ENCODE results near the gene ZNF519.
"Not testable (repeated sequence)": the region's sequence is repeated elsewhere in the genome, so short reads cannot be mapped to it uniquely, and the experiment has no call there.

ZNF519 gene

DNA sequence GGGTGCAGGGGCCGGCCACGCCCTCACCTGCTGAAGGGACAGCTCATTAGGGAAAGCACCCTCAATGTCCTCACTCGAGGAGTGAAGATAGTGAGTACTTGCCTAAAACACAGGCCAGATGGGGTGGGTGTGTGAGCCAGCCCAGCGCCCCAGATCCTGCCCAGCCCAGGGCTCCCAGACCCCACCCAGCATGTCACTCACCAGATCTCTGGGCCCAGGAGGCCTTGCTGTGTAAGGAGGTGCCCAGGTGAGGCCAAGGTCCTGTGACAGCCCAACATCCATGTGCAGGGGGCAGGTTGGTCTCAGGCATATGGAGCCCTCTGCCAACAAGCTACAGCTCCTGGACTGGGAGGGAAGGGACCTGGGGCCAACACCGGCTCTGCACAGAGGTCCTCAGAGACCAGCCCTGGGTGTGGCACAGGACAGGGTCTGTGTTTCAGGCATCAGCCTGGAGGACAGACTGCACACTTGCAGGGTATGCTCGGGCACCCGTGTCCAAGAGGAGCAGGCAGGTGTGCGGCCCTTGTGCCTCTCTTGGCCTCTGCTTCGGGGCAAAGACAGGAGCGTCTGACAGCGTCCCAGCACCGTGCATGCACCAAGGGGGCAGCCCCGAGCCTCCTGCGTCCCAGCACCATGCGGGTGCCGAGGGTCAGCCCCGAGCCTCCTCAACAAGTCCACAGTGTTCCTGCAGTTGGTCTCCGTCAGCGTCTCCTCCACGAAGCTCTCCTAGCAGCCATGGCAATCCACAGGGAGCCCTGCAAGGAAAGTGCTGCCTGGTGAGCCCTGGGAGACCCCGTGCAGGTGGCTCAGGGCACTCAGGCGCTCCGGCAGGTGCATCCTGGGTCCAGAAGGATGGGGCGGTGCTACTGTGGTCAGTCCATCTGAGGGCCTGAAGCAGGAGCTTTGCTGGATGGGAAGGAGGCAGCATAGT lies 16.0 kb upstream of the ZNF519 start:
- DNase-seq (ENCODE audit: low spot score) = not testable (repeated sequence)

DNA sequence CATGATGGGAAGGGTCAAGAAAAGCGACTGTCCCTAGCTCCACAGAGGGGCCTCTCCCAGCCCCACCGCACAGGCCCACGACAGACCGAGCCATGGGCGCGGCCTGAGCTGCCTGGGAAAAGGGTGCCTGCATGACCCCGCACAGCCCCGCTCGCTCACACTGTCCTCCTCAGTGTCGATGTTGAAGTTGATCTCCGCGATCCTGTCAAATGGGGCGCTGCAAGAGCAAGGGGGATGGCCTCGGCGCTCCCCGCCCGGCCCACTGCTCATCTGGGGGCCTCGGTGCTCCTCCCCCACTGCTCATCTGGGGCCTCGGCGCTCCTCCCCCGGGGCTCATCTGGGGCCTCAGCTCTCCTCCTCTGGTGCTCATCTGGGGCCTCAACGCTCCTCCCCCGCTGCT lies 14.5 kb upstream of the ZNF519 start:
- DNase-seq (ENCODE audit: low spot score) = not testable (repeated sequence)

DNA sequence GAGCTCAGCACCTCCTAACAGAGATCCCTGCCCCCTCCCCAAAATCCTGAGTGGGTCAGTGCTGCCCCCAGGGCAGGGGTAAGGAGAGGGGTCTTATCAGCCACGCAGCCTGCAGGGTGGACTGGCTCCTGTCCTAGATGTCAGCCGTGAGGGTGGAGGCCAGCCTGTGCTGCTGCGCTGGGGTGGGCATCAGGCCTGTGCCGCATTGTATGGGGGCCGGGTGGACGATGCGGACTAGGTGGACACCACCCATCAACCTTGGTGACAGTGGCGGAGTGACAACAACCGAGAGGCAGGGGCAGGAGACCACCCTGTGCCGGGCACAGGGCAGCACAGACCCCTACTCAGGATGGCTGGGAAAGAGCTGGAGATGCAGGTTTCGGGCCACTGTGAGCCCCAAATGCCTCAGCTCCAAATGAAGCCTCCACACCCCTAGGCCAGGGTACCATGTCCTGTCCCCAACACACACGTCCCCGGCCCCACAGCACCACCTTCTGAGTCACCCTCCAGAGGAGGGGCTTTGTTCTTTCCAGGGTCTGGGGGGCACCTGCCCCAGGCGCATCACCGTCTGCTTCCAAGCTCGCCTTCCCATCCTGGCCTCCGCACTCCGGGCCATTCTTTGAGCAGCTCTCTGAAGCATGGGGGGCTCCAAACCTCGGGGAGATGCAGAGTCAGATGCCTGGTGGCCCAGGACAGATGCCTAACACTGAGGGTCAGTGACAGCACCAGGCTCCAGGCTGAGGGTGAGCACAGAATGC lies 13.5 kb upstream of the ZNF519 start:
- DNase-seq (ENCODE audit: low spot score) = not testable (repeated sequence)

DNA sequence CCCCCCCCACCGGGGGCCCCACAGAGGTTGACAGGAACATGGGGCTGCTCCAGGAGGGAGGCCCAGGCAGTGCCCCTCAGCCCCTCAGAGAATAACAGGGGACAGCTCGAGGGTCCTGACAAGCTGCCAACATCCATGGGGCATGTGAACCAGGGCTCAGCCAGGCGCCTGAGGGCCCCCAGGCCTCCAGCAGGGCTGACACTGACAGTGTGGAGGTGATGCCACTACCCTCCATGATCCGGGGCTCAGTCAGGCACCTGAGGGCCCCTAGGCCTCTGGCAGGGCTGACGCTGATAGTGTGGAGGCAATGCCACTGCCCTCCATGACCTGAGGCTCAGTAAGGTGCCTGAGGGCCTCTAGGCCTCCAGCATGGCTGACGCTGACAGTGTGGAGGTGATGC lies 12.8 kb upstream of the ZNF519 start:
- DNase-seq (ENCODE audit: low spot score) = not testable (repeated sequence)

DNA sequence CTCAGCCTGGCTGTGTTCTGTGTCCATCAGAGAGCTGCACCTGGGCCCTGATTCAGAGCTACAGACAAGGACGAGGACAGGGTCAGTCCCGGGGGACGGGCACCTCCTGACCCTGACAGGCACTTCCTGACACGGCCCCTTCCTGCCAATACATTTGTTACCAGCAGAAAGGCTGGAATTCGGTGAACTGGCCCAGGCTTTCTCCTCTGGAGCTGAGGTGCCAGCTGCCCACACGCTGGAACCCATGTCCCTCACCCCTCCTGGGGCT lies 12.3 kb upstream of the ZNF519 start:
- DNase-seq (ENCODE audit: low spot score) = no peak

DNA sequence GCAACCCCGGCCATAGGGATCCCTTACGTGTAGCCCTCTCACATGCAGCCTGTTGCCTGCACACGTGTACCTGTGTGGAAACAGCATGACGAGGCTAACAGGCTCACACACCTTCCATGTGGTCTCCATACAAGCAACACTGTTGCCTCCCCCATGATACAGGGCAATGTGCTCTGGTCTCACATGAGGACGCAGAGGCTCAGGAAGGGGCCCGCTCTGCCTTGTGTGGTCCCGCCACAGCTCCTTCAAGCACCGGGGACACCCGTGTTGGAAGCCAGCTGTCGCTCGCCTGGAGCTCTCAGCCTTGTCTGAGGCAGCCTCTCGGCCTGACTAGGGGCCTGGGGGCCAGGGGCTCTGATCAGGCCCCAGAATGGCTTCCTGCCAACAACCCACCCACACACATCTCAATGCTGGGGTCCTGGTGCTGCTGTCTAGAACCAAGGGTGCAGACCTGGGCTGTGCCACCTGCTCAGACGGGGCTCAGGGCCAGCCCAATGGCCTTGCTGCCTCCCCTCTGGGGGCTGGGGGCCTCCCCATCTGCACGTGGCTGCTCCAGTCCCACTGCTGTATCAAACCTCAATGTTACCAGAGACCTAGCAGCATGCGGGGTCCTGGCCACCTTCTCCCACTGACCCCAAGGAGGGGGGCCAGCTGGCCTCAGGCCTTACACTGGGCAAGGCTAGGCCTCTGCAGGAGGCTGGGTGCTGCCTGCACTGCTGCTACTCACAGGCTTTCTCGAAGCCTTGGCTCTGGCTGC lies 11.8 kb upstream of the ZNF519 start:
- not testable (repeated sequence) for DNase-seq (ENCODE audit: low spot score)

DNA sequence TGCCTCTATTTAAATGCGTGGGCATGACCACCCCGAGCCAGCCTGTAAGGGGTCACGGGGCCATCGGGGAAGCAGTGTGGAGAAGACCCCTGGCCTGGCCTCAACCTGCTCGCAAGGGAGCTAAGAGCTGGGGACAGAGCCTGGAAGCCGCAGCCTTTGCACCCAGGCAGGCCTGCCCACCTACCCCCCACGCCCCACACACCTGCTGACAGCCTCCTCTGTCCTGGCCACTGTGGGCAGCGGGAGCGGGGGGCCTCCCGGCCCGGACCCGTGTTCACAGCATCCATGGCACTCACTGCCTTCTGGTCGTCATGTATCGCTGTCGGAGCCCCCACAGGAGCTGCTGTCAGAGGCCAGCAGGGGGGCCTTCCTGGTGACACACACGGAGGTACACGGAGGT lies 11.2 kb upstream of the ZNF519 start:
- DNase-seq (ENCODE audit: low spot score) = not testable (repeated sequence)

DNA sequence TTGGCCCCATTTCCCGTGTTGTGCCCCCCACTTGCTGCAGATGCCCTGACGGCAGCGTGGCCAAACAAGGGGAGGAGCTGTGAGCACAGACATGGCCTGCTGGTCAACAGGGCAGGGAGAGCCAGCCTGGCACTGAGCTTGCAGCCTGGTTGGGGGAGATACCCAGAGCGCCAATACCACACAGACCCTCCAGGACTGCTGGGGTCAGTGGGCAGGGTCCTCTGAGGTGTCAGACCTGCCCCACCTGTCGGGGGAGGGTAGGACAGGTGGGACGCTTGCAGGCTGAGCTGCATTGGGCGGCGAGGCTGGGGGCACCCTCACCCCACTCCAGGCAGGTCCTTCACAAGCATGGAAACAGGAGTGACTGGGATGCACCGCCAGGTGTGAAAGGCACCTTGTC lies 9.9 kb upstream of the ZNF519 start:
- DNase-seq (ENCODE audit: low spot score) = not testable (repeated sequence)

DNA sequence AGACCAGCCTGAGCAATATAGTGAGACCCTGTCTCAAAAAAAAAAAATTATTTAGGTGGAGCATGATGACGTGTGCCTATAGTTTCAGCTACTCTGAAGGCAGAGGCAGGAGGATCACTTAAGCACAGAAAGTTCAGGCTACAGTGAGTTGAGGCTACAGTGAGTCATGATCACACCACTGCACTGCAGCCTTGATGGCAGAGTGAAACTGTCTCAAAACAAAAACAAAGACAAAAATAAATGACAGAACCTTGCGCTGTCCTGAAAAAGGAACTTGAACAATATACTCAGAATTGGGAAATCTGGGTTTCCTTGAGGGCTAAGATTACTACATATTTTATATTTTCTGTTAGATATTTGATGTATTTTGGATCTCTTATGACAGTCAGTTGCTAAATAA lies 7.3 kb upstream of the ZNF519 start:
- DNase-seq (ENCODE audit: low spot score) = not testable (repeated sequence)

DNA sequence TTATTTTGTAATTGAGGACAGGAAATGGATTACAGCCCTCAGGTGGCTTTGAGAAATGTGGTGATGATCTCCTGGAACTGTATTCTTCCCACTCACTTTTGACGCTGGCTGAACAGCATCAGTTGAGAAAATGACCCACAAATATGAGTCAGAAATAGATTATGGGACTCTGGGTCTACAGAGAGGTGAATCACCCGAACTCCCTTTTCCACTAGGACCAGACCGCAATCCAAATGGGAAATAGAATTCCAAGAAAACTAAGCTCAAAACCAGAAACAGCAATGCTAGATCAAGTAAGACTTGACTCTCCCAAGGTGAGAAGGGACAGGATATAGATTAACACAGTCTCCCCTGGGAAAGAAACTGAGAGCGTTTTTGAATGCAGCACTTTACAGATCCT lies 5.7 kb upstream of the ZNF519 start:
- not testable (repeated sequence) for DNase-seq (ENCODE audit: low spot score)

DNA sequence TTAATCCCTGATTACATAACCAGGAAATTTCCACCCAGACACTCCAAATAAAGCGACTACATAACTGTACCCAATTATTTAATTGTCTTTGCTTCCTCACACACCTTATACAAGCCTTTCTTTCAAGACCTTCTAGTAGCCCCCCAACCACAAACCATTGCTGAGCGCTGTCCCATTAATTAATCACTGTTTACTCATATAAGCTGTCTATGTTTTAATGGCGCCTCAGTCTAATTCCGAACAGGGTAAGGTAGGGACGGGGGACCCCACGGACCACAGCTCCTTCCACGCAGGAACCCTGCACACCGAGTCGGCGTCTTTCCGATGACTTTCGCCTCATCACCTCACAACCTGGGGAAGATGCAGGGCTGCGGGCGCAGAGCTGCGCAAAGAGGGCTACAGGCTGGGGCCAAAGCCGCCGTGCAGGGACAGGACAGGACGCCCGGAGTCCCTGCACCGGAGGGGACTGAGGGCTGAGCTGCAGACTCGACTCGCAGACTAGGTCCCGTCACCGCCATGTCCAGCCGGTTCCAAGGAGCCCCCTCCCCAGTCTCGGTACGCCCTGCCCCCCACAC lies 452 bp downstream of the ZNF519 start:
- not testable (repeated sequence) for DNase-seq (ENCODE audit: low spot score)

DNA sequence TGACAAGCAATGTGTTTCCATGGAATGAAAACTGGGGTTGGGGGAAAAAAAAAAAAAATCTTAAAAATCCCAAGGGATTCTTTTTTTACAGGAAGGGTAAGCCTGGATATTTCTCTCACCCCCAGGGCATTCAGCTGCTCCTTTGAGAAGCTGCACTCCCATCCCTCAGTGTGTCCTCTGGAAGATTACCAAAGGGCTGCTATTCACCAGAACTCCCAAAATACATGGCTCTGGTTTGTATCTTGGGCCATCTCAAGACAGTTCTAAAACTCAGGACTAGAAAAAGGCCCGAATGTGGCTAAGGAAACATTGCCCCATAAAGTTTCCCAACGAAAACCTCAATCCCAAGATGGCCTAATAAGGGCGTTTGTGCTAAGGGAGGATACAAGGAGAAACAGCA lies 1.4 kb downstream of the ZNF519 start:
- not testable (repeated sequence) for DNase-seq (ENCODE audit: low spot score)

DNA sequence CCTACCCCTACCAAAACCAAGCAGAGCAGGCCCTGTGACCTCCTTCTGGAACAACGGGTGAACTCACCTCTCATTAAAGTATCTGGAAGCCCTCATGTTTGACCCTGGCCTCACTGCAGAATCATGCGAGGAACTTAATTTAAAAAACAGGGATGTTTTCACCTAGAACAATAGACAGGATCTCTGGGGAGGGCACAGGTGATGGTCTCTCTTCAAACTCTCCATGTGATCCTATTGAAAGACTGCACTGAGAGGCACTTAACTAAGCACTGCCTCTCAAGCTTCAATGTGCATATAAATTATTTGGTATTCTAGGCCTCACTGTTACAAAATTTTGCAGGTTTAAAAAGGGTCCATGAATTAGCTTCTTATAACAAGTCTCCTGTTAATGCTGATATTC lies 7.5 kb downstream of the ZNF519 start:
- no peak for DNase-seq (ENCODE audit: low spot score)

DNA sequence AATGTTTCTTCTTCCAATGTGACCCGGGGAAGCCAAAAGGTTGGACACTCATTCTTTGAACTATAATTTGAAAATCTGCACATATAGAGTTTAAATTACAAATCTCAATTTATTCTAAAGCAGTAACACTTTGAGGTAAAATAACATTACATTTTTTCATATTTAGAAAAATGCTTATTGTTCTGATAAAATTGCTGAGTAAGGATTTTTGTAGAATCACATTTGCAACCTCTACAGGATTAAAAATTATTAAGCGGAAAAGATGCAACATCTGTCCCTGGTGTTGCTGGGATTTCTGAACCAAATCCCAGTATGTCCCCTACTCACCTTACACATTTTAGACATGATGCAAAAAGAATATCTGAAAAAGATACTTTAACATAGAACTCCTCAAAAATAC lies 10.1 kb downstream of the ZNF519 start:
- DNase-seq (ENCODE audit: low spot score) = no peak

DNA sequence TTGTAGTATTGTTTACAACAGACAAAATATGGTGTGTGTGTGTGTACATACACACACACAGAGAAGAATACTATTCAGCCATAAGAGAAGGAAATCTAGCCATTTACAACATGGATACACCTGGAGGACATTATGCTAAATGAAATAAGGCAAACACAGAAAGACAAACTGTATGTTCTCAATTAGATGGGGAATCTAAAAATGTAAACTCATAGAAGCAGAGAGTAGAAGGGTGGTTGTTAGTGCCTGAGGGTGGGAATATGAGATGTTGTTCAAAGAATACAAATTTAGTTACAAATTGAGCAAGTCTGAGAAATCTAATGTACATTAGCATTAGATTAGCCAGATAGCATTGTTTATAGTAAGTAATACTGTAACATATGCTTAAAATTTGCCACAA lies 11.3 kb downstream of the ZNF519 start:
- DNase-seq (ENCODE audit: low spot score) = no peak

DNA sequence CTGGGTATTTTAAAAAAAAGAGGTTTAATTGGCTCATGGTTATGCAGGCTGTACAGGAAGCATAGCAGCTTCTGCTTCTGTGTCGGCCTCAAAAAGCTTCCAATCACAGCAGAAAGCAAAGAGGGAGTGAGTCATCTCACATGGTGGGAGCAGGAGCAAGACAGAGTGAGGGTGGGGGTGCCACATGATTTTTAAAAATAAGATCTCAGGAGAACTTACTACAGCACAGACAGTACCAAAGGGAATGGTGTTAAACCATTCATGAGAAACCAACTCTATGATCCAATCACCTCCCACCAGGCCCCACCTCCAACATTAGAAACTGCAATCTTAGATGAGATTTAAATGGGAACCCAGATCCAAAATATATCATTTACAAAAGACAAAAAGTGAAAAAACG lies 14.6 kb downstream of the ZNF519 start:
- DNase-seq (ENCODE audit: low spot score) = no peak

DNA sequence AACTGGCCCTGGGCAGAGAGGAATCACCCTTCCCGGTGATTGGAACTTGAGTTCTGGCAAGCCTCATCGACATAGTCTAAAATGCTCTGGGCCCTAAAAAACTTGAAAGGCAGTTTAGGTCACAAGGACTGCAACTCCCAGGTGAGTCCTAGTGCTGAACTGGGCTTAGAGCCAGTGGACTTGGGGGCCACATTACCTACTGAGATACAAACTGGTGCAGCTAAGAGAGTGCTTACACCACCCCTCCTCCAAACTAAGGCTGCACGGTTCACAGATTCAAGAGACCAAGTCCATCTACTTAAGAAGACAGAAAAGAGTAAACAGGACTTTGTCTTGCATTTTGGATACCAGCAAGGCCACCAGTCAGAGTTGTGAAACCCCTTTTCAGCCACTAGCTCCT lies 25.3 kb downstream of the ZNF519 start:
- DNase-seq (ENCODE audit: low spot score) = no peak

DNA sequence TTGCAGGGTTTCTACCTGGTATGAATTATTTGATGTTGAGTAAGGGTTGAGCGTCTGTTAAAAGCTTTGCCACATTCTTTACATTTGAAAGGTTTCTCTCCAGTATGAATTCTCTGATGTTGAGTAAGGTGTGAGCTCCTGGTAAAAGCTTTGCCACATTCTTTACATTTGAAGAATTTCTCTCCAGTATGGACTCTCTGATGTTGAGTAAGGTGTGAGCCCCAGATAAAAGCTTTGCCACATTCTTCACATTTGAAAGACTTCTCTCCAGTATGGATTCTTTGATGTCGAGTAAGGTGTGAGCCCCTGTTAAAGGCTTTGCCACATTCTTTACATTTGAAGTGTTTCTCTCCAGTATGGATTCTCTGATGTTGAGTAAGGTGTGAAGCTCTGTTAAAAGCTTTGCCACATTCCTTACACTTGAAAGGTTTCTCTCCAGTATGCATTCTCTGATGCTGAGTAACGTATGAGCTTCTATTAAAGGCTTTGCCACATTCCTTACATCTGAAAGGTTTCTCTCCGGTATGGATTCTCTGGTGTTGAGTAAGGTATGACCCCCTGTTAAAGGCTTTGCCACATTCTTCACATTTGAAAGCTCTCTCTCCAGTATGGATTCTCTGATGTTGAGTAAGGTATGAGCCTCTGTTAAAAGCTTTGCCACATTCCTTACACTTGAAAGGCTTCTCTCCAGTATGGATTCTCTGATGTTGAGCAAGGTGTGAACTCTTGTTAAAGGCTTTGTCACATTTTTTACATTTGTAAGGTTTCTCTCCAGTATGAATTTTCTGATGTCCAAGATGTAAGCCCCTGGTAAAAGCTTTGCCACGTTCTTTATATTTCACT lies 27.1 kb downstream of the ZNF519 start:
- DNase-seq (ENCODE audit: low spot score) = no peak

DNA sequence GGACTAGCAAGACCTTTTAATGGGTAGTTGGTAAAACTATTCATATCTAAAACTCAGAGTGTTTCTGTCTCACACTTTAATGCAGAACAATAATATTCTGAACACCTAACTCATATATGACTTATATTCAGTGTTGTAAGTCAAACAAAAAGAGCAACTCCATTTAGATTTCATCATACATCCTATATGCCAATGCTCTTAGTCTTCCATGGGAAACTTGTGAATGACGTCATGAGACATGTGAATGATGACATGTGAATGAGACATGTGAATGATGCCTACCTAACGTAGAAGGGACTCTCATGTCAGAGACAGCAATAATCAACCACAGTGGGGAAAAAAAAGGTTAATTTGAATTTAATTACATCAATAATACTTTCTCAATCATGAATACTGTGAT lies 28.0 kb downstream of the ZNF519 start:
- no peak for DNase-seq (ENCODE audit: low spot score)

DNA sequence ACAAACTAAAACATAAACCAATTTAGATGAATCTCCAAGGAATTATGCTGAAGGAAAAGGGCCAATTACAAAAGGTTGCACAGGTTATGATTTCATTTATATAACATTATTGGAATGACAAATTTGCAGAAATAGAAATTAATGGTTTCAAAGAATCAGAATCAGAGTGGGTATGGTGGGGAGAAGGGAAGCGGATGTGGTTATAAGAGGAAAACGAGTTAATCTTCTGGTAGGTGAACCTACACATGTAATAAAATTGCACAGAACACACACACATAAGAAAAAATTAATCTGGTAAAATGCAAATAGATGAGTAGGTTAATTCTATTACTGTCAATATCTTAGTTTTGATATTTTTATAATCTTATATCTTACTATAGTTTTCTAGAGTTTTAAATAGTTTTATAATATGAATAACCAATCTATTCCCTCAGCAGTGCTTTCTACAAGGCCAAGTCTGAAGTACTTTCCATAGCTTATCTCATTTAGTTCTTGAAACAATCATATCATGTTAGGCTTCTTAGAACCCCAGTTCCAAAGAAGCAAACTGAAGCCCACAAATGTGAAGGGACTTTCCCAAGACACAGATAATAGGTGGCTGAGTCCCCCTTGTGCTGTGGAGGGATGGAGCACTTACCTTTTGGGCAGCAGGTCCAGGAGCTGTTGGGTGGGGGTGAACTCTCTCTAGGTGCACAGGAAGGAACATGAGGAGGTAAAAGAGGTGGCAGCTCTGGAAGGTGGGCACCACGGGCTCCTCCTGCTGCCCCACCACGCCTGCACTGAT lies 31.5 kb downstream of the ZNF519 start:
- no peak for DNase-seq (ENCODE audit: low spot score)

DNA sequence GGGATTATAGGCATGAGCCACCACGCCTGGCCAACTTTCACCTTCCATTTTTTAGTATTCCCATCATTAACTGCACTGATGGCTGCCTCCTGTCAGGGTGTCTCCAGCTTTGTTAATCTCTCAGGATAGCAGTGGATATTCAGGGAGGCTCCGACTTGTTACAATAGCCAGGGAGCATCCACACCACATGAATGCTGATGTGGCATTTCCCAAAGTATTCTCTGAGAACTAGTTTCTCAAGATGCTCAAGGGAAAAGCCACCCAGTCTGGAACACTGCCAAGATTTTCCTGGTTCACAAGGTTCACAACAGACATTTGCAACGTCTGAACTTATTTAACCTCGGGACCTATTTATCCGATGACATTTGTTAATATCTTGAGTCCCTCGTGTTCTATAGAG lies 33.8 kb downstream of the ZNF519 start:
- no peak for DNase-seq (ENCODE audit: low spot score)
